Adrenal gland (tissue), 12 donors: Measurements from ENCODE around the gene UQCRC1. TPM values are rescaled to one million over a fixed set of nuclear protein-coding genes. Genes with fewer than 3 reads are reported as not detected.

Experiments used
- DNase-seq, 7 donors: peaks; one replicate each; pipeline ENCODE4 v3.0.0-alpha.2; 2019 to 2020
- H3K27ac ChIP-seq, 5 donors: fragments of 200-600 bp; sonication (generic) in 4 of 5; 1 replicate in 3 of 5; 2 replicates in 2 of 5; pipeline versions ENCODE4 v1.5.1 to v1.8.0; 2016 to 2020; ENCODE audit warnings: mild to moderate bottlenecking in 1 of 5
- H3K27me3 ChIP-seq: fragments of 200-600 bp; 2 replicates; pipeline ENCODE4 v1.8.0; 2021
- H3K36me3 ChIP-seq, 2 donors: fragments of 200-600 bp; replicated peaks in 1 of 2; 1 replicate in 1 of 2; 2 replicates in 1 of 2; pipeline versions ENCODE4 v1.5.1 to v1.8.0; 2018 to 2022
- H3K4me1 ChIP-seq, 2 donors: fragments of 200-600 bp; replicated peaks in 1 of 2; 1 replicate in 1 of 2; 2 replicates in 1 of 2; pipeline versions ENCODE4 v1.5.1 to v1.8.0; 2018 to 2021
- H3K4me3 ChIP-seq, 4 donors: fragments of 200-600 bp; sonication (generic) in 3 of 4; one replicate each; pipeline ENCODE4 v1.5.1; 2016 to 2018
- H3K9me3 ChIP-seq, 3 donors: fragments of 200-600 bp; sonication (generic) in 1 of 3; replicated peaks in 1 of 3; 1 replicate in 2 of 3; 2 replicates in 1 of 3; pipeline versions ENCODE4 v1.5.1 to v1.8.0; 2016 to 2021
- POLR2A ChIP-seq, 2 donors: fragments of 450-650 bp; IDR thresholded peaks; one replicate each; pipeline ENCODE4 v1.6.1; 2017; ENCODE audit warnings: antibody characterized with exemption in 2 of 2, mild to moderate bottlenecking in 2 of 2, moderate library complexity in 1 of 2
- WGBS, 4 donors: extraction: QIAGEN DNeasy Blood & Tissue Kit in 2 of 4; methylation state at CpG; one replicate each; pipeline versions ENCODE4 v1.1.5 to v1.1.7; 2013 to 2017; 5-methylcytosine and 5-hydroxymethylcytosine counted together
- intact Hi-C, 2 donors: fragments of 100-400 bp; cut with DNase I; formaldehyde crosslinking; loops; one replicate each; pipeline versions ENCODE4 v1.14.1 to v1.15.0; 2022 to 2023
- polyA plus RNA-seq, 3 donors: library from polyadenylated mRNA; stranded (reverse); fragments of 200-250 nt in 2 of 3; fragments of 350-450 nt in 1 of 3; fragmentation: Illumina TruSeq in 1 of 3; extraction: RNeasy Lipid Tissue Mini Kit (QIAGEN cat#74804) in 1 of 3; gene quantifications; one replicate each; pipeline ENCODE4 v1.2.3, GENCODE V29; 2013 to 2014
- total RNA-seq, 9 donors: library from RNA; depleted of rRNA in 4 of 9; stranded (reverse); fragments of >200 nt in 4 of 9; fragments of 120-200 nt in 1 of 9; fragmentation: NEBNext Ultra II Directional in 1 of 9; extraction: Animal tissue kit (Norgen Biotek cat#: 25700) in 1 of 9; gene quantifications; one replicate each; pipeline versions ENCODE4 v1.1.0 to v1.2.4, GENCODE V29; 2013 to 2023
- TF ChIP-seq, protein P1 (sequence below), 6 experiments: fragments of 450-650 bp in 4 of 6; fragments of 200-600 bp in 2 of 6; sonication (generic) in 1 of 6; IDR thresholded peaks; 1 replicate in 5 of 6; 2 replicates in 1 of 6; pipeline versions ENCODE4 v1.5.1 to v1.8.0; 2016 to 2021; ENCODE audit warnings: antibody characterized with exemption in 6 of 6, mild to moderate bottlenecking in 2 of 6, moderate library complexity in 1 of 6
- donor health status: healthy with polysubstance abuse.
- donor health status: Bipolar disorder and iron deficiency.
- donor health status: DM: yes; HTN: yes; CAD: no.
- donor health status: DM: no; HTN: no; CAD: no.
- donor health status: DM: no; HTN: no; CAD: no.
- donor health status: DM: yes; HTN: yes; CAD: no.

The UQCRC1 gene
- total and polyA plus RNA-seq, 12 donors: 201 to 418 (median 292) TPM

DNA sequence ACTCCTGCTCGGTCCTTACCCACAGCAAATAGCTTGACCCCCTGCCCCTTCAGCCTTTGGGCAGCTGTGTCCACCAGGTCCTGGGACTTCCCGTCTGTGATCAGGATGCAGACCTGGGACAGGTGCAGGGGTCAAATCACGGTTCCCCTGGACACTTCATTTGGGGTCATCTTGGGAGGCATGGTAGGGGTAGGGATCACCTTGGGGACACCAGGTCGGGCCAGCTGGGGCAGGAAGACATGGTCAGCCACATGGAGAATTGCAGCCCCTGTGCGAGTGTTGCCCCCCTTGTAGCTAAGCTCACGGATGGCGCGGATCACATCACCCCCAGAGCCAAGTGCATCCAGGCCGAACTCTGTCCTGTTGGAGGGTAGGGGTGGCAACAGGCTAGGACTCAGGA is 16.1 kb downstream of the UQCRC1 start:
- H3K27me3 ChIP-seq: no peaks in the 10 kb centered on the region
- H3K9me3 ChIP-seq: no peaks in the 10 kb centered on the region
- no peak for DNase-seq
- peaks cover 0 to 2% of the 10 kb centered on the region in 2 donors for H3K36me3 ChIP-seq
- WGBS, 4 donors: 92 to 97% (median 93%) methylated on average over 6 to 9 of the region's 9 CpGs
- H3K27ac ChIP-seq: no peak overlapping the region
- H3K4me3 ChIP-seq: no peak overlapping the region
- intact Hi-C loops: no loop called here
- peaks cover 8 to 12% of the 10 kb centered on the region in 2 donors for H3K4me1 ChIP-seq
- TF ChIP-seq POLR2A (IDR thresholded peaks at IDR 0.05): no peak
- TF ChIP-seq, protein P1, sequence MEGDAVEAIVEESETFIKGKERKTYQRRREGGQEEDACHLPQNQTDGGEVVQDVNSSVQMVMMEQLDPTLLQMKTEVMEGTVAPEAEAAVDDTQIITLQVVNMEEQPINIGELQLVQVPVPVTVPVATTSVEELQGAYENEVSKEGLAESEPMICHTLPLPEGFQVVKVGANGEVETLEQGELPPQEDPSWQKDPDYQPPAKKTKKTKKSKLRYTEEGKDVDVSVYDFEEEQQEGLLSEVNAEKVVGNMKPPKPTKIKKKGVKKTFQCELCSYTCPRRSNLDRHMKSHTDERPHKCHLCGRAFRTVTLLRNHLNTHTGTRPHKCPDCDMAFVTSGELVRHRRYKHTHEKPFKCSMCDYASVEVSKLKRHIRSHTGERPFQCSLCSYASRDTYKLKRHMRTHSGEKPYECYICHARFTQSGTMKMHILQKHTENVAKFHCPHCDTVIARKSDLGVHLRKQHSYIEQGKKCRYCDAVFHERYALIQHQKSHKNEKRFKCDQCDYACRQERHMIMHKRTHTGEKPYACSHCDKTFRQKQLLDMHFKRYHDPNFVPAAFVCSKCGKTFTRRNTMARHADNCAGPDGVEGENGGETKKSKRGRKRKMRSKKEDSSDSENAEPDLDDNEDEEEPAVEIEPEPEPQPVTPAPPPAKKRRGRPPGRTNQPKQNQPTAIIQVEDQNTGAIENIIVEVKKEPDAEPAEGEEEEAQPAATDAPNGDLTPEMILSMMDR (IDR thresholded peaks at IDR 0.05): no peak

DNA sequence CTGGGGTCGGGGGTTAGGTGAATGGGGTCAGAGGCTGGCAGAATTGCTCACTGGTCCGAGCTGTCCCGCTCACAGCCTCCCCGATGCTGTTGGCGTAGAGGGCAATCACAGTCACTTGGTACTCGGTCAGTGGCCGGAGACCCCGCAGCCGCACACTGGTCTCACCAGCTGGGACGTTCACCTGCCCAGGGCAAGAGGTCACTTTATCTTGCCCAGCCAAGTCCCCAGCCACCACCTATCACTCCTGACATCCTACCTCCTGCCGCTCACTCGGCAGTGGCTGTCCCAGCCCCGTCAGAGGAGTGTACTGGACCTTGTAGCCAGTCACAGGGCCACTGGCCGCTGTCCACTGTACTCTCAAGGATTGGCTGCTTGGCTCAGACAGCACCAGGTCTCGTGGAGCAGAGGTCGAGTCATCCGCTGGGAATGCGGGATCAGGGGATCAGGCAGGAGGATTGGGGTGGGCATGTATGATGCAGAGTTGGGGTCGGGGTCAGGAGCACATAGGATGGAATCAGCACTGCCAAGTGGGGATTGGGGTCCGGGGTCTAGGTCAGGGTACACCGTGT is 16.8 kb downstream of the UQCRC1 start:
- H3K4me1 ChIP-seq: peaks cover 8 to 12% of the 10 kb centered on the region in 2 donors
- 87 to 91% (median 89%) methylated on average over 15 to 21 of the region's 21 CpGs for WGBS, 4 donors

DNA sequence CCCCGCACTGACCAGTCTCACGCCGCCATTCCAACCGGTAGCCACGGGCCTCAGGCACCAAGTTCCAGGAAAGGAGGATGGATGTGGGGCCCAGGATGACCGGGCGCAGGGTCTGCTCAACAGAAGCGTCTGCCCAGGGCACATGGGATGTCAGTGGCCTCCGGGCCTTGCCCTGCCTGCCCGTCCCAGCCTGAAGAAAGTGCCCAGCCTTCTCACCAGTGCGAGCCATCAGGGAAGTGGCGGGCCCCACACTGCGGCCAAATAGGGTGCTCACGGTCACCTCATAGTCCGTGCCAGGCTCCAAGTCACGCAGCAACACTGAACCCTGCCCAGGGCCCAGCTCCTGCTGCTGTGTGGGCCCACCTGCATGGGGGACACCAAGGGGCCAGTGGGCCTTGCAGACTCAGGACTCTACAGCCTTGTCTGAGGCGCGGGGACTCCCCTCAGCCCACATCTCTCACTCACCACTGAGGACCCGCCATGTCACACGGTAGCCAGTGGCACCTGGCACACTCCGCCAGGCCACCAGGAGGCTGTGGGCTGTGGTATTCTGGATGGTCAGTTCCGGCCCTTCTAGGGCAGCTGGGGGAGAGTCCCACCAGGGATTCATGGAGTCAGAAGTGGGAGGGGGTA is 17.4 kb downstream of the UQCRC1 start:
- TF ChIP-seq POLR2A (IDR thresholded peaks at IDR 0.05): no peak
- TF ChIP-seq, protein P1 (IDR thresholded peaks at IDR 0.05): no peak

More for the DNA sequence above, 16.8 kb downstream of the UQCRC1 start:
- Histone ChIP-seq H3K27me3 (no peaks in the 10 kb centered on the region), H3K36me3 (no peaks in the 10 kb centered on the region), H3K9me3 (no peaks in the 10 kb centered on the region), H3K4me3 (no peak overlapping the region), H3K27ac (no peak overlapping the region)
- no peak for DNase-seq
- intact Hi-C loops: no loop called here
- TF ChIP-seq, protein P1 (IDR thresholded peaks at IDR 0.05): no peak
- no peak for TF ChIP-seq POLR2A (IDR thresholded peaks at IDR 0.05)

DNA sequence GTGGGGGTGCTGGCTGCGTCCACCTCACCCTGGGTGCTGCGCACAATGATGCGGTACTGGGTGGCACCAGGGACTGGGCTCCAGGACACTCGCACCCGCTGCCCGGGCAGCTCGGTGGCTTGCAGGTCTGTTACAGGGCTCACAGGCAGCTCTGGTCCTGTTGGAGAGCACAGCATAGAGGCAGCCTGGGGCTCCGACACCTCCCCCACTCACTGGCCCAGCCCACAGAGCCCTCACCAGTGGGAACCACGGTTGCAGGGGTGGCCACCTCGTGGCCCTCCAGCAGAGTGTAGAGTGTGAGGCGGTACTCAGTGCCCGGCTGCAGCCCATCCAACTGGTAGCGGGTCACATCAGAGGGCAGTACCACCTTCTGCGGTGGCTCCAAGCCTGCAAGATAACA is 18.0 kb downstream of the UQCRC1 start:
- Histone ChIP-seq H3K4me1 (peaks cover 8 to 12% of the 10 kb centered on the region in 2 donors), H3K4me3 (no peak overlapping the region), H3K27me3 (no peaks in the 10 kb centered on the region), H3K27ac (no peak overlapping the region), H3K36me3 (no peaks in the 10 kb centered on the region), H3K9me3 (no peaks in the 10 kb centered on the region)
- 85 to 96% (median 91%) methylated on average over 6 to 14 of the region's 14 CpGs for WGBS, 4 donors
- intact Hi-C loops: no loop called here
- TF ChIP-seq, protein P1 (IDR thresholded peaks at IDR 0.05): no peak
- TF ChIP-seq POLR2A (IDR thresholded peaks at IDR 0.05): no peak
- DNase-seq: no peak

More for the DNA sequence above, 17.4 kb downstream of the UQCRC1 start:
- no peaks in the 10 kb centered on the region for H3K9me3 ChIP-seq
- H3K27me3 ChIP-seq: no peaks in the 10 kb centered on the region
- no peak for DNase-seq
- H3K27ac ChIP-seq: no peak overlapping the region
- intact Hi-C loops: no loop called here
- 80 to 95% (median 91%) methylated on average over 11 to 22 of the region's 22 CpGs for WGBS, 4 donors
- H3K36me3 ChIP-seq: no peaks in the 10 kb centered on the region
- H3K4me3 ChIP-seq: no peak overlapping the region
- H3K4me1 ChIP-seq: peaks cover 8 to 12% of the 10 kb centered on the region in 2 donors
